Astrocyte of the spinal cord (primary cell): Measurements from ENCODE around the gene TDRD7.

Experiments used
- DNase-seq: peaks from one replicate; pipeline ENCODE4 v3.0.0; 2011; ENCODE audit warnings: low read depth, low spot score
- H3K4me3 ChIP-seq: 2 replicates; pipeline ENCODE4 v1.5.1; 2011; ENCODE audit warnings: low read depth, mild to moderate bottlenecking, low read length, moderate library complexity
- in situ Hi-C: cut with HindIII; loops from 2 replicates; pipeline ENCODE4 v1.10.0; 2017; ENCODE audit warnings: low sequenced_read_pairs
- TF ChIP-seq, protein P1 (sequence below): IDR thresholded peaks from 2 replicates; pipeline ENCODE4 v1.5.1; 2012; ENCODE audit warnings: low read depth, mild to moderate bottlenecking, low read length, inconsistent platforms

The TDRD7 gene

DNA sequence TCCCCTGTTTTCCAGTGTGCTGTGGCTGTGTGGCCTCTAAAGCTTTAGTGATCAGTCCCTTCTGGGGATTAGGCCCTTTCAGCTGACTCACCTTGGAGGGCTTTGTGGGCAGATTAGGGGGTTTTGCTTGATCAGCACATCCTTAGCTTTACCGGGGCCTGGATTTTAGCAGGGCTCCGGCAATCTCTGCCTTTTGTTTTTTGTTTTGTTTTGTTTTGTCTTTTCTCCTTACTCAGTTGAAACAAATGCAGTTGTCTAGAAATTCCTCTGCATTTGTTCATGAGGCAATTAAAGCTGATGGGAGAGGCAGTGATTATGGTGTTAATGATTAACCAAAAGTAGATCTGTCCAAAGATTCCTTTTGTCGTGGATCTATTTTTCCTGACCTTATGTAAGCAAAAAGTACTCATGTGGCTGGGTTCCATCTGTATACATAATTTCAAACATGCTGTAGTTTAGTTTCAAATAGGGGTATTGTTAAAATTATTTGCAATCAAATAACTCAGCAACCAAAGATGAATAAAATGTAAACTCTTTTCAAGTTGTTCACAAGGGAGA, 5.2 kb upstream of the TDRD7 start:
- TF ChIP-seq, protein P1, sequence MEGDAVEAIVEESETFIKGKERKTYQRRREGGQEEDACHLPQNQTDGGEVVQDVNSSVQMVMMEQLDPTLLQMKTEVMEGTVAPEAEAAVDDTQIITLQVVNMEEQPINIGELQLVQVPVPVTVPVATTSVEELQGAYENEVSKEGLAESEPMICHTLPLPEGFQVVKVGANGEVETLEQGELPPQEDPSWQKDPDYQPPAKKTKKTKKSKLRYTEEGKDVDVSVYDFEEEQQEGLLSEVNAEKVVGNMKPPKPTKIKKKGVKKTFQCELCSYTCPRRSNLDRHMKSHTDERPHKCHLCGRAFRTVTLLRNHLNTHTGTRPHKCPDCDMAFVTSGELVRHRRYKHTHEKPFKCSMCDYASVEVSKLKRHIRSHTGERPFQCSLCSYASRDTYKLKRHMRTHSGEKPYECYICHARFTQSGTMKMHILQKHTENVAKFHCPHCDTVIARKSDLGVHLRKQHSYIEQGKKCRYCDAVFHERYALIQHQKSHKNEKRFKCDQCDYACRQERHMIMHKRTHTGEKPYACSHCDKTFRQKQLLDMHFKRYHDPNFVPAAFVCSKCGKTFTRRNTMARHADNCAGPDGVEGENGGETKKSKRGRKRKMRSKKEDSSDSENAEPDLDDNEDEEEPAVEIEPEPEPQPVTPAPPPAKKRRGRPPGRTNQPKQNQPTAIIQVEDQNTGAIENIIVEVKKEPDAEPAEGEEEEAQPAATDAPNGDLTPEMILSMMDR = no peak
- in situ Hi-C loops = no loop called here
- no peak for DNase-seq
- no peak overlapping the region for H3K4me3 ChIP-seq

DNA sequence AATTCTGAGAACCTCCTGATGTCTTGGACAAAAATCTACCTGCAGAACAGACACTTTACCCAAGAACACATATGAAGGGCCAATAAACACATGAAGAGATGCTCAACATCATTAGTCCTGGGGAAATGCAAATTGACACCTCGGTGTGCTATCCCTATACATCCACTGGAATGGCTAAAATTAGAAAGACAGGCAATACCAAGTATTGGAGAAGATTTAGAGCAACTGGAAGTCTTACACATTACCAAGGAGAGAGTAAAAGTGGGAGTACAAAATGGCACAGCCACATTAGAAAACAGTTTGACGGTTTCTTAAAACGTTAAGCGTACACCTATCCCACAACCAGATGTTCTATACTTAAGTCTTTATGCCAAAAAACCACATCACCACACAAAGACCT, 3.3 kb upstream of the TDRD7 start:
- in situ Hi-C loops = no loop called here
- no peak overlapping the region for H3K4me3 ChIP-seq
- TF ChIP-seq, protein P1 = no peak
- DNase-seq = no peak

DNA sequence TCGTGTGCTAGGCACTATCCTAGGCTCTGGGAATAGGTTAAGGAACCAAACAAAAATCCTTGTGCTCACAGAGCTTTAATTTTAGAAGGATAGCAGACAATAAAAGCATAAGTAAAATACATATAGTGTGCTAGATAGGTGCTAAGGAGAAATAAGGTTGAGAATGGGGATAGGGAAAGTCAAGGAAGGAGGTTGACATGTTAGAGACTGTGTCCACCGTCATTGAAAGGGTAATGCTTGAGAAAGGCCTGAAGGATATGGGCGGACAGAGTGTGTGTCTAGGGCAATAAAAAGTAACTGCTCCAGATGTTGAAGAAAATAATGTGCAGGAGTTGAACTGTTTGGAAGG, 482 bp upstream of the TDRD7 start:
- in situ Hi-C loops = no loop called here
- TF ChIP-seq, protein P1 = no peak
- DNase-seq = no peak
- peak overlapping the region; percentile 60 for H3K4me3 ChIP-seq

DNA sequence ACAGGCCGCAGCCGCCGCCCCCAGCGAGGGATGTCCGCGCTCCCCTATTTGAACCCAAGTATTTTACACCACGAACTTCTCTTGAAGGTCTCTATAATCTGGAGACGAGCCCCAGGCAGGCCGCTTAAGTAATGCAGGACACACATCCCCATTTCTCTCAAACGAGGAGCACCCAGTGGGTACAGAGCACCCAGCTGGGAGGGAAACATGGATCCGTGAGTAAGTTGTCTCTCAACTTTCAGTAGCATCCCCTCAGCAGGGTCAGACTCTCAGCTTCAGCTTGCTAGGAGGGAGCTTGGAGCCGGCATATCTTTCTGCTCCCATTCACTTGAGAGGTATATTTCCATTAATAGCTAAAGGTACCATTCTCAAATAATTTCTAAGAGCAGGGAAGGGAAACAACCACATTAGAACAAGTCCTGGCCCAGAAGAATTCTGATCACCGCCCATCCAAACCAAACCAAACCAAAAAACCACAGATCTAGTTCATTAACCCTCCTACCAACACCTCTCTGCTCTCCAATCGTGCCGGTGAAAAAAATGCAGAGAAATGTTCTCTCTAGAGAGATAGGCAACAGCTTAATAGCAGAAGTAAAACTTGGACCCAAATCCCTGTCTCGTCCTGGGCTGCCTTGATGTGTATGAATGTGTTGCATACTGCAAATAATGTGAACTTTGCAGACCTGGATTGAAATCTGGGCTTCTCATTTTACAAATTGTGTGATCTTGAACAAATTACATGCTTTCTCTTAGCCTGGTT, 910 bp downstream of the TDRD7 start:
- DNase-seq = peak; percentile 7
- peak overlapping the region; percentile 60 for H3K4me3 ChIP-seq
- TF ChIP-seq, protein P1 = no peak
- in situ Hi-C loops = no loop called here

DNA sequence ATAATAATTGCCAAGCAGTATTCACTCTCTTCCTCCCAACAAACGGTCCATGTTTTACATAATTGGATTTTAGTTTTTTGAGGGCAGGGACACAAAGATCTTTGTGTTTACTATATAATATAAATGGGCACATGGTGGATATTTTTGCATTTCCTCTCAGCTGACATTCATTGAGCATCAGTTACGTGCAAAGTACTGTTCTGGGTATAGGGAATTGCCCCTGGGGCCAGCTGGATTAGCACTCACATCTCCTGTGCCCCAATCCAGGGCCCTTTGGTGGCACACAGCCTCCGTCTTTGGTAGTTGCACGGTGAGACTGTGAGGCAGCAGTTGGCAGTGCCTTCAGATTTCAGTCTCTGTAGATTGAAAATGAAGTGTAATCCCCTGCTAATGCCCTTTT, 1.6 kb downstream of the TDRD7 start:
- TF ChIP-seq, protein P1 = no peak
- no peak for DNase-seq
- no peak overlapping the region for H3K4me3 ChIP-seq
- in situ Hi-C loops = no loop called here

DNA sequence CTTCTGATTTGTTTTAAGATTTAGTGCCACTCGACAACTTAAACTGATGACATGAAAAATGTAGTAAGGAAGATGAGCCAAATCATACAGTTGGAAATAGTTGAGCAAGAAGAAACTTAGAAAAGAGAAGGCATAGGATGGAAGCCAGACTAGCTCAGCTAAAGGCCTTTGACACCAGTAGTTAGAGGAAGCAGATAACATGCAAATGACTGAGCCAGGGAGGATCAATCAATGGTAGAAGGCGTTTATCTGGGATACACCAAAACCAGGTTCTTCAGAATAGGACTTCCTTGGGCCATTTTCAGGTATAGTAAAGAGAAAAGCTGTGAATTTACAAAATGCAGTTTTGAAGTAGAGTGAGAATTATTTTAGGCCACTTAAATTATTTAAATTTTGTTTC, 3.2 kb downstream of the TDRD7 start:
- in situ Hi-C loops = no loop called here
- H3K4me3 ChIP-seq = no peak overlapping the region
- DNase-seq = no peak
- TF ChIP-seq, protein P1 = no peak
